PC-3 (cell line): ENCODE data around the gene PPFIBP1.

Source experiments
- CTCF ChIP-seq: fragments of 300-600 bp; sonication (generic); conservative IDR thresholded peaks from 2 replicates; pipeline ENCODE4 v1.5.1; 2017; ENCODE audit warnings: antibody characterized with exemption, low read depth, mild to moderate bottlenecking, low read length
- EZH2 ChIP-seq: fragments of 300-600 bp; sonication (generic); IDR thresholded peaks from one replicate; pipeline ENCODE4 v1.6.1; 2017; ENCODE audit warnings: antibody characterized with exemption, mild to moderate bottlenecking, low read length; ENCODE audit not compliant: unreplicated experiment
- EZH2phosphoT487 ChIP-seq: fragments of 300-600 bp; sonication (generic); IDR thresholded peaks from 2 replicates; pipeline ENCODE4 v1.6.1; 2018; ENCODE audit warnings: mild to moderate bottlenecking, antibody characterized with exemption, low read length, borderline replicate concordance

- TF ChIP-seq CTCF (no peak), EZH2phosphoT487 (no peak), EZH2 (no peak)
Measured at GRCh38 chr12:27686147-27686546, 162.1 kb downstream of the PPFIBP1 start.
